ENCODE results near the gene PLEKHM2.

Gene PLEKHM2

GRCh38 chr1:15738416-15739113 is 54.4 kb downstream of the PLEKHM2 start:
- H3K4me3 ChIP-seq (ENCODE audit: low read length), result no peak overlapping the region
- no peak for TF ChIP-seq CTCF (conservative IDR thresholded peaks at IDR 0.05; ENCODE audit: low read length)
- no peak for DNase-seq (ENCODE audit: low read depth)

- DNase-seq (ENCODE audit: low read depth), result no peak
- TF ChIP-seq CTCF (conservative IDR thresholded peaks at IDR 0.05; ENCODE audit: low read length), result no peak
- H3K4me3 ChIP-seq (ENCODE audit: low read length), result no peak overlapping the region
Measured at GRCh38 chr1:15739259-15739658, 55.1 kb downstream of the PLEKHM2 start.

- 0 out of 2 replicates have a peak, but pooled peaks have one; percentile 11 for TF ChIP-seq CTCF (conservative IDR thresholded peaks at IDR 0.05; ENCODE audit: low read length)
Measured at GRCh38 chr1:15739745-15740144, 55.6 kb downstream of the PLEKHM2 start.

GRCh38 chr1:15740924-15741850 is 57.1 kb downstream of the PLEKHM2 start:
- H3K4me3 ChIP-seq (ENCODE audit: low read length), result no peak overlapping the region
- DNase-seq (ENCODE audit: low read depth), result peak; percentile 48
- TF ChIP-seq CTCF (conservative IDR thresholded peaks at IDR 0.05; ENCODE audit: low read length), result peak; percentile 68

More at GRCh38 chr1:15739745-15740144, 55.6 kb downstream of the PLEKHM2 start:
- DNase-seq (ENCODE audit: low read depth), result no peak
- H3K4me3 ChIP-seq (ENCODE audit: low read length), result no peak overlapping the region

- H3K4me3 ChIP-seq (ENCODE audit: low read length), result no peak within 1 kb of the TSS
- TF ChIP-seq CTCF (conservative IDR thresholded peaks at IDR 0.05; ENCODE audit: low read length), result no peak
- no peak for DNase-seq (ENCODE audit: low read depth)
Measured at GRCh38 chr1:15742339-15742801, 58.2 kb downstream of the PLEKHM2 start, which contains the start of gene TMEM82. Gene TMEM82 (plus strand): TSS chr1:15742499. CDS start chr1:15742560, 61 bp downstream.

GRCh38 chr1:15744122-15744679 is 60.1 kb downstream of the PLEKHM2 start:
- H3K4me3 ChIP-seq (ENCODE audit: low read length), result no peak overlapping the region
- DNase-seq (ENCODE audit: low read depth), result no peak
- no peak for TF ChIP-seq CTCF (conservative IDR thresholded peaks at IDR 0.05; ENCODE audit: low read length)

Data from AG10803 (cell line).